ENCODE measurements around the gene BDH1. TPM values are rescaled to one million over a fixed set of nuclear protein-coding genes. Genes with fewer than 3 reads are reported as not detected.

BDH1 gene
- total and polyA plus RNA-seq, 2 of the 8 experiments (the other 6 are each of a cell fraction or from before 2014, with no cell fraction given), result 27.2 to 28.1 TPM

- H4K91ac ChIP-seq (replicated peaks; ENCODE audit: insufficient read length, low read length), result no peak overlapping the region
- H2BK5ac ChIP-seq (ENCODE audit: low read depth, low read length), result no peak overlapping the region
- H3K9me3 ChIP-seq (ENCODE audit: insufficient read depth in 2 of 2, low read depth in 1 of 2, low read length in 1 of 2), result peaks cover 0 to 8% of the 10 kb centered on the region in 2 experiments; a peak in 1 of 4 replicates
- no peaks in the 10 kb centered on the region for H3K27me3 ChIP-seq (replicated peaks in 1 of 4; ENCODE audit: control insufficient read depth in 3 of 4, extremely low read depth in 1 of 4, insufficient read depth in 3 of 4, low read length in 3 of 4)
- no peak overlapping the region for H2BK20ac ChIP-seq (ENCODE audit: low read length)
- H3K4ac ChIP-seq (replicated peaks; ENCODE audit: insufficient read length, low read depth, low read length), result no peak overlapping the region
- no peak overlapping the region for H3K18ac ChIP-seq (ENCODE audit: extremely low read depth, low read length)
- H3K27ac ChIP-seq (ENCODE audit: low read depth, low read length), result no peak overlapping the region
- no peak overlapping the region for H2BK12ac ChIP-seq (ENCODE audit: low read depth, low read length)
- no peaks in the 10 kb centered on the region for H3K79me1 ChIP-seq (ENCODE audit: low read depth, low read length)
- H4K20me1 ChIP-seq (replicated peaks in 1 of 2; ENCODE audit: control insufficient read depth in 1 of 2, insufficient read depth in 2 of 2, low read length in 2 of 2), result no peaks in the 10 kb centered on the region
- ChIA-PET CTCF (ENCODE audit: partially characterized antibody) (interaction anchor here (0.6 to 4.0 kb wide), 26 partner anchors 9 to 522 kb away, joined by 3 to 44 read pairs (median 6); no protein-coding TSS in a partner anchor), POLR2A (ENCODE audit: partially characterized antibody) (interaction anchor here (1.5 kb wide), 1 partner anchor 27 kb away, joined by 3 read pairs; no protein-coding TSS in a partner anchor)
- no peaks in the 10 kb centered on the region; a peak in 2 of 8 replicates for H3K36me3 ChIP-seq (ENCODE audit: control insufficient read depth in 2 of 4, insufficient read depth in 4 of 4, low read length in 3 of 4)
- no peak overlapping the region for H3K56ac ChIP-seq (replicated peaks; ENCODE audit: insufficient read length, low read depth, low read length)
- no peaks in the 10 kb centered on the region for H3K4me1 ChIP-seq (replicated peaks in 1 of 4; ENCODE audit: control insufficient read depth in 3 of 4, insufficient read depth in 4 of 4, low read length in 3 of 4)
- H2AK5ac ChIP-seq (ENCODE audit: low read depth, low read length), result no peak overlapping the region
- no peak for DNase-seq (ENCODE audit: low read depth in 1 of 2, low spot score in 2 of 2)
- H2BK15ac ChIP-seq (ENCODE audit: low read length), result no peak overlapping the region
- no peak for FAIRE-seq
- H3K23me2 ChIP-seq (ENCODE audit: low read depth, low read length), result no peaks in the 10 kb centered on the region
- H3K23ac ChIP-seq (ENCODE audit: insufficient read length), result no peak overlapping the region
- H3K9ac ChIP-seq (replicated peaks in 1 of 4; ENCODE audit: extremely low read depth in 1 of 4, low read depth in 3 of 4, low read length in 3 of 4), result no peak overlapping the region
- H2AFZ ChIP-seq (ENCODE audit: low read length), result no peak overlapping the region
- H3K4me2 ChIP-seq (ENCODE audit: insufficient read depth in 1 of 2, low read depth in 2 of 2, low read length in 2 of 2), result no peak overlapping the region
- no peak overlapping the region for H4K5ac ChIP-seq (ENCODE audit: insufficient read length, low read depth, low read length)
- no peak overlapping the region for H3K4me3 ChIP-seq (ENCODE audit: extremely low read depth in 1 of 4, insufficient read depth in 2 of 4, low read depth in 3 of 4, low read length in 4 of 4)
- no peaks in the 10 kb centered on the region for H3K79me2 ChIP-seq (ENCODE audit: control insufficient read depth in 1 of 2, insufficient read depth in 2 of 2, low read length in 2 of 2)
- H3K14ac ChIP-seq (ENCODE audit: insufficient read length), result no peak overlapping the region
- TF ChIP-seq TCF12 (IDR thresholded peaks at IDR 0.05; ENCODE audit: low read depth, low read length), result no peak
- TF ChIP-seq SAP30 (IDR thresholded peaks at IDR 0.05; ENCODE audit: insufficient read depth, insufficient replicate concordance, low read length), result no peak
- TF ChIP-seq CREB1 (IDR thresholded peaks at IDR 0.05), result no peak
- no peak for TF ChIP-seq HDAC6 (IDR thresholded peaks at IDR 0.05; ENCODE audit: low read depth, low read length)
- TF ChIP-seq TAF7 (optimal IDR thresholded peaks at IDR 0.05; ENCODE audit: borderline replicate concordance, low read depth, low read length), result no peak
- TF ChIP-seq USF2 (IDR thresholded peaks at IDR 0.05; ENCODE audit: low read length), result no peak
- no peak overlapping the region for H4K8ac ChIP-seq (ENCODE audit: extremely low read depth, insufficient read depth, low read length)
- H2BK120ac ChIP-seq (replicated peaks; ENCODE audit: low read depth, low read length), result no peak overlapping the region
These were observed 55.0 kb downstream of the BDH1 start for GRCh38 chr3:197500812-197501211.
